Heart right ventricle (tissue), 16 donors: ENCODE data around the gene TAGLN2. TPM values are rescaled to one million over a fixed set of nuclear protein-coding genes. Genes with fewer than 3 reads are reported as not detected.

Experiments
- ATAC-seq, 8 donors: fragments of 200-7000 bp; cut with Tn5 transposase; one replicate each; pipeline ENCODE4 v1.9.1; 2020; ENCODE audit warnings: mild to moderate bottlenecking in 8 of 8, moderate library complexity in 8 of 8, moderate number of reproducible peaks in 1 of 8
- DNase-seq, 2 donors: peaks; one replicate each; pipeline ENCODE4 v3.0.0-alpha.2; 2020
- H3K27ac ChIP-seq, 10 donors: fragments of 200-600 bp; sonication (generic) in 2 of 10; one replicate each; pipeline versions ENCODE4 v1.5.0 to v1.8.0; 2020 to 2022; ENCODE audit warnings: mild to moderate bottlenecking in 3 of 10
- H3K27me3 ChIP-seq, 7 donors: fragments of 200-600 bp; one replicate each; pipeline ENCODE4 v1.8.0; 2021 to 2022; ENCODE audit warnings: mild to moderate bottlenecking in 2 of 7
- H3K36me3 ChIP-seq, 9 donors: fragments of 200-600 bp; sonication (generic) in 1 of 9; one replicate each; pipeline versions ENCODE4 v1.5.0 to v1.8.0; 2020 to 2022; ENCODE audit warnings: mild to moderate bottlenecking in 2 of 9
- H3K4me1 ChIP-seq, 9 donors: fragments of 200-600 bp; sonication (generic) in 1 of 9; one replicate each; pipeline versions ENCODE4 v1.5.0 to v1.8.0; 2020 to 2022; ENCODE audit warnings: mild to moderate bottlenecking in 4 of 9
- H3K4me3 ChIP-seq, 10 donors: fragments of 200-600 bp; sonication (generic) in 2 of 10; one replicate each; pipeline versions ENCODE4 v1.5.0 to v1.8.0; 2020 to 2022; ENCODE audit warnings: mild to moderate bottlenecking in 7 of 10, moderate library complexity in 2 of 10
- H3K9me3 ChIP-seq, 11 donors: fragments of 200-600 bp in 10 of 11; sonication (generic) in 2 of 11; one replicate each; pipeline versions ENCODE4 v1.5.0 to v1.8.0; 2013 to 2022; ENCODE audit warnings: mild to moderate bottlenecking in 2 of 11, control low read depth in 1 of 11, moderate library complexity in 1 of 11
- CTCF ChIP-seq, 9 donors: fragments of 200-600 bp; sonication (generic) in 2 of 9; IDR thresholded peaks; one replicate each; pipeline versions ENCODE4 v1.5.0 to v1.8.0; 2021 to 2022; ENCODE audit warnings: antibody characterized with exemption in 9 of 9, mild to moderate bottlenecking in 5 of 9, moderate library complexity in 1 of 9
- WGBS, 2 donors: extraction: QIAGEN DNeasy Blood & Tissue Kit; methylation state at CpG; one replicate each; pipeline ENCODE4 v1.1.7; 2013; ENCODE audit warnings: inconsistent platforms in 1 of 2; 5-methylcytosine and 5-hydroxymethylcytosine counted together
- intact Hi-C, 10 donors: fragments of 100-400 bp; cut with DNase I; formaldehyde crosslinking; loops; one replicate each; pipeline versions ENCODE4 v1.11.1 to v1.14.2; 2022
- polyA plus RNA-seq, 2 donors: library from polyadenylated mRNA; stranded (reverse); fragments of 200-250 nt; gene quantifications; one replicate each; pipeline ENCODE4 v1.2.3, GENCODE V29; 2013
- total RNA-seq, 10 donors: library from RNA; stranded (reverse); fragmentation: NEBNext Ultra II Directional in 3 of 10; extraction: Animal tissue kit (Norgen Biotek cat#: 25700) in 3 of 10; gene quantifications; one replicate each; pipeline versions ENCODE4 v1.2.1 to v1.2.4, GENCODE V29; 2021 to 2023
- donor health status: Arrhythmogenic right ventricular cardiomyopathy.
- donor health status: ischemic (EF 13 %, LVEDD 7.1; RV severe dilation, severe dysfunction).
- donor health status: healthy with polysubstance abuse.
- donor health status: DM: no; HTN: yes; CAD: no.
- donor health status: DM: no; HTN: no; CAD: no.
- donor health status: ischemic (EF 25% LVEDD 6.9; RV normal size, moderate dysfunction).
- donor health status: ischemic (EF 25% LVEDD 5.7; RV mildly dilated, moderate dysfunction).
- donor health status: healthy.
- donor health status: DM: yes; HTN: yes; CAD: no.
- donor health status: Ischemic cardiomyopathy.
- donor health status: ischemic (EF 35%, LVEDD 5.7; RV mildly dilated, moderate dysfunction).
- donor health status: nonischemic (EF 11% LVEDD 7.7; RV severe dilation, severe dysfunction).
- donor health status: DM: yes; HTN: yes; CAD: no.
- donor health status: PGD.
- donor health status: ischemic (EF 29% LVEDD 5.4; RV normal size, mild dysfunction).
- donor health status: nonischemic (EF 23%, LVEDD 6.1; RV moderate dilation, normal function).

Gene TAGLN2
- total and polyA plus RNA-seq, 12 donors, result 65.9 to 283 (median 103) TPM

GRCh38 chr1:159889821-159890252, 35.5 kb downstream of the TAGLN2 start:
- H3K4me1 ChIP-seq, result peaks cover 0 to 35% (median 21%) of the 10 kb centered on the region in 9 donors
- intact Hi-C loops, result loop anchor here in 9 of 10 donors (2.0 to 10.0 kb wide), 9 partner anchors 35 to 725 kb away; partner anchors contain the start of genes TAGLN2 (in 3 of the 9) and DUSP23 (in 2 of the 9)
- no peaks in the 10 kb centered on the region for H3K9me3 ChIP-seq
- no peaks in the 10 kb centered on the region for H3K36me3 ChIP-seq
- WGBS, 2 donors, result 32 to 41% methylated on average over 2 of the region's 2 CpGs
- H3K27ac ChIP-seq, result peak overlapping the region; percentile 39 to 86 (median 76)
- no peaks in the 10 kb centered on the region for H3K27me3 ChIP-seq
- H3K4me3 ChIP-seq, result peak overlapping the region in 6 of 10 donors; percentile 4 to 27 (median 16)
- TF ChIP-seq CTCF (IDR thresholded peaks at IDR 0.05), result peak in 1 of 9 donors; percentile 16
- ATAC-seq, result peak; percentile 88 to 96 (median 94)
- DNase-seq, result peak in 1 of 2 donors; percentile 79

GRCh38 chr1:159889202-159889601, 36.1 kb downstream of the TAGLN2 start:
- Histone ChIP-seq H3K36me3 (no peaks in the 10 kb centered on the region), H3K27ac (peak overlapping the region in 9 of 10 donors; percentile 39 to 86 (median 78)), H3K9me3 (no peaks in the 10 kb centered on the region), H3K27me3 (no peaks in the 10 kb centered on the region), H3K4me3 (no peak overlapping the region), H3K4me1 (peaks cover 0 to 35% (median 21%) of the 10 kb centered on the region in 9 donors)
- intact Hi-C loops, result loop anchor here in 1 of 10 donors (10.0 kb wide), 1 partner anchor 674 kb away; no protein-coding TSS in a partner anchor
- ATAC-seq (no peak), DNase-seq (no peak)
- 92 to 93% methylated on average over 4 of the region's 4 CpGs for WGBS, 2 donors
- TF ChIP-seq CTCF (IDR thresholded peaks at IDR 0.05), result no peak

- WGBS, 2 donors, result 85 to 87% methylated on average over 8 of the region's 8 CpGs
- H3K9me3 ChIP-seq, result no peaks in the 10 kb centered on the region
- H3K4me1 ChIP-seq, result peaks cover 0 to 42% (median 2%) of the 10 kb centered on the region in 9 donors
- H3K27me3 ChIP-seq, result no peaks in the 10 kb centered on the region
- H3K36me3 ChIP-seq, result no peaks in the 10 kb centered on the region
- no peak overlapping the region for H3K27ac ChIP-seq
- ATAC-seq (no peak), DNase-seq (no peak)
- no peak overlapping the region for H3K4me3 ChIP-seq
- TF ChIP-seq CTCF (IDR thresholded peaks at IDR 0.05), result no peak
- intact Hi-C loops, result loop anchor here in 1 of 10 donors (10.0 kb wide), 1 partner anchor 669 kb away; no protein-coding TSS in a partner anchor
Observed at GRCh38 chr1:159884296-159884695, 41.0 kb downstream of the TAGLN2 start.

- H3K4me3 ChIP-seq, result no peak overlapping the region
- H3K36me3 ChIP-seq, result no peaks in the 10 kb centered on the region
- 67 to 85% methylated on average over 4 of the region's 4 CpGs for WGBS, 2 donors
- no peak for DNase-seq
- no peak overlapping the region for H3K27ac ChIP-seq
- intact Hi-C loops, result loop anchor here in 2 of 10 donors (2.0 to 10.0 kb wide), 2 partner anchors 20 to 668 kb away; partner anchors contain the start of gene VSIG8 (in 1 of the 2)
- H3K27me3 ChIP-seq, result no peaks in the 10 kb centered on the region
- no peak for TF ChIP-seq CTCF (IDR thresholded peaks at IDR 0.05)
- ATAC-seq, result no peak
- H3K4me1 ChIP-seq, result peaks cover 0 to 33% (median 0%) of the 10 kb centered on the region in 9 donors
- H3K9me3 ChIP-seq, result no peaks in the 10 kb centered on the region
Observed at GRCh38 chr1:159883134-159883533, 42.2 kb downstream of the TAGLN2 start.
